ENCODE results near the gene RPL37.
"Not testable (repeated sequence)": the region's sequence is repeated elsewhere in the genome, so short reads cannot be mapped to it uniquely, and the experiment has no call there.

The RPL37 gene

GRCh38 chr5:40796487-40796889 is 38.5 kb downstream of the RPL37 start:
- no peak for DNase-seq

DNA sequence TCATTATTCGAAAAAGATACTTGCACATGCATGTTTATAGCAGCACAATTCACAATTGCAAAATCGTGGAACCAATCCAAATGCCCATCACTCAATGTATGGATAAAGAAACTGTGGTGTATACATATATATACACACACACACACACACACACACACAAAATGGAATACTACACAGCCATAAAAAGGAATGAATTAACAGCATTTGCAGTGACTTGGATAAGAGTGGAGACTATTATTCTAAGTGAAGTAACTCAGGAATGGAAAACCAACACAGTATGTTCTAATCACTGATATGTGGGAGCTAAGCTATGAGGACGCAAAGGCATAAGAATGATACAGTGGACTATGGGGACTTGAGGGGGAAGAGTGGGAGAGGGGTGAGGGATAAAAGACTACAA is 40.1 kb downstream of the RPL37 start:
- DNase-seq, result not testable (repeated sequence)

- not testable (repeated sequence) for DNase-seq
Measured at GRCh38 chr5:40794340-40794739, 40.7 kb downstream of the RPL37 start.

DNA sequence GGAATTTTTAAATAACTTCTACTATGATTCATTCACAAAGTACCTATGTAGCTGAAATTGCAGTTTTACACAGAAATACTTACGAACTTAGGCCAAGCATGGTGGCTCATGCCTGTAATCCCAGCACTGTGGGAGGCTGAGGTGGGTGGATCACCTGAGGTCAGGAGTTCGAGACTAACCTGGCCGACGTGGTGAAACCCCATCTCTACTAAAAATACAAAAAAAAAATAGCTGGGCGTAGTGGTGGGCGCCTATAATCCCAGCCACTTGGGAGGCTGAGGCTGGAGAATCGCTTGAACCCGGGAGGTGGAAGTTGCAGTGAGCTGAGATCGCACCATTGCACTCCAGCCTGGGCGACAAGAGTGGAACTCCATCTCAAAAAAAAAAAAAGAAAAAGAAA is 42.3 kb downstream of the RPL37 start:
- not testable (repeated sequence) for DNase-seq

- no peak for DNase-seq
Measured at GRCh38 chr5:40791715-40792139, 43.3 kb downstream of the RPL37 start.

GRCh38 chr5:40790947-40791593 is 44.0 kb downstream of the RPL37 start:
- no peak for DNase-seq

- not testable (repeated sequence) for DNase-seq
Measured at GRCh38 chr5:40788941-40789340, 46.1 kb downstream of the RPL37 start.

- DNase-seq, result no peak
Measured at GRCh38 chr5:40787986-40788385, 47.0 kb downstream of the RPL37 start.

DNA sequence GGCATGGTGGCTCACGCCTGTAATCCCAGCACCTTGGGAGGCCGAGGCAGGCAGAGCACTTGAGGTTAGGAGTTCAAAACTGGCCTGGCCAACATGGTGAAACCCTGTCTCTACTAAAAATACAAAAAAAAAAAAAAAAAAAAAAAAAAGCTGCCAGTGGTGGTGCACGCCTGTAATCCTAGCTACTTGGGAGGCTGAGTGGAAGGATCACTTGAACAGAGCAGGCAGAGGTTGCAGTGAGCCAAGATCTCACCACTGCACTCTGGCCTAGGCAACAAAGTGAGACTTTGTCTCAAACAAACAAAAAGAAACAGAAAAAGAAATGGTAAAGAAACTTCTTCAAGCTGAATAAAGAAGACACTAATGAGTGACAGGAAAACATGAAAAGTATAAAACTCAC is 48.4 kb downstream of the RPL37 start:
- not testable (repeated sequence) for DNase-seq

- DNase-seq, result no peak
Measured at GRCh38 chr5:40784916-40785315, 50.1 kb downstream of the RPL37 start.

GRCh38 chr5:40784027-40784653 is 50.9 kb downstream of the RPL37 start:
- DNase-seq, result no peak

GRCh38 chr5:40781843-40782409 is 53.1 kb downstream of the RPL37 start:
- no peak for DNase-seq

GRCh38 chr5:40780858-40781257 is 54.2 kb downstream of the RPL37 start:
- no peak for DNase-seq

DNA sequence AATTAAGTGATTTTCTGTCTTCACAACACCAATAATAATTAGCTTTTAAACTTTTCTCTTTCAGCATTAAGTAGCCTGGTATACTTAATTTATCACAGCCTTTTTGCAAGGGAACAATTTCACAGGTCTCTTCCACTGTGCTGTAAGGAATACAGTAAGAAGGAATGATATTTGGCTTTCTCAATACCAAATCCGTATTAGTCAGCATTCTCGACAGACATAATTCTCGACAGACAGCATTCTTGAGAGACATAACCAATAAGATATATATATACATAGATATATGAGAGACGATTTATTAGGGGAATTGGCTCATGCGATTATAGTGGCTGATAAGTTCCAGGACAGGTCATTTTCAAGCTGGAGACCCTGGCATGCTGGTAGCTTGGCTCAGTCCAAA is 54.8 kb downstream of the RPL37 start:
- DNase-seq, result no peak

- no peak for DNase-seq
Measured at GRCh38 chr5:40779561-40779960, 55.5 kb downstream of the RPL37 start.

DNA sequence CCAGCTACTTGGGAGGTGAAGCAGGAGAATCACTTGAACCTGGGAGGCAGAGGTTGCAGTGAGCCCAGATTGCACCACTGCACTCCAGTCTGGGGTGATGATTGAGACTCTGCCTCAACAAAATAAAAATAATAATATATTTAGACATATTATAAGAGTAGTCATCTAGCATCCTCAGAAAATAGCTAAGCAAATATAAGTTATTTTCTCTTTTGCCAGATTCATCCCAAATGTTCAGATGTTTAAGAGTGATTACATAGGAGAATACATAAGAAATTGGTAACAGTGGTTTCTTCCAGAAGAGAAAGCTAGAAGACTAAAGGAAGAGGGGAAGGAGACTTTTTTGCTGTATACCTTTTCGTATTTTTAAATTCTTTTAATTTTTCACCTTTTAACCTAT is 56.9 kb downstream of the RPL37 start:
- DNase-seq, result no peak

DNA sequence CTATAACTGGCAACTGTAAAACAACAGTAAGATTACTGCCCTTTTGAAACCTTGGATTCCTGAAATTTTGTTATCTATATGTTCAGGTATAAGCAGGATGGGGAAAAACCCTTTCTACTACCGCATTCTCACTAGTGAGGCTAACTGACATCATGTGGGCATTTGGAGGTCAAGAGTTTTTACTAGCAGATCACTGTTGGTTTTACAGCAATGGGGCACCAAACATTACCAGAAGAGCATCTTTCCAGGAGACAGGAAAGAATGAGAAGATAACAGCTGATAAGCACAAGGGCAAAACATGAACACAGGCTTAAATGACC is 58.4 kb downstream of the RPL37 start:
- DNase-seq, result no peak

DNA sequence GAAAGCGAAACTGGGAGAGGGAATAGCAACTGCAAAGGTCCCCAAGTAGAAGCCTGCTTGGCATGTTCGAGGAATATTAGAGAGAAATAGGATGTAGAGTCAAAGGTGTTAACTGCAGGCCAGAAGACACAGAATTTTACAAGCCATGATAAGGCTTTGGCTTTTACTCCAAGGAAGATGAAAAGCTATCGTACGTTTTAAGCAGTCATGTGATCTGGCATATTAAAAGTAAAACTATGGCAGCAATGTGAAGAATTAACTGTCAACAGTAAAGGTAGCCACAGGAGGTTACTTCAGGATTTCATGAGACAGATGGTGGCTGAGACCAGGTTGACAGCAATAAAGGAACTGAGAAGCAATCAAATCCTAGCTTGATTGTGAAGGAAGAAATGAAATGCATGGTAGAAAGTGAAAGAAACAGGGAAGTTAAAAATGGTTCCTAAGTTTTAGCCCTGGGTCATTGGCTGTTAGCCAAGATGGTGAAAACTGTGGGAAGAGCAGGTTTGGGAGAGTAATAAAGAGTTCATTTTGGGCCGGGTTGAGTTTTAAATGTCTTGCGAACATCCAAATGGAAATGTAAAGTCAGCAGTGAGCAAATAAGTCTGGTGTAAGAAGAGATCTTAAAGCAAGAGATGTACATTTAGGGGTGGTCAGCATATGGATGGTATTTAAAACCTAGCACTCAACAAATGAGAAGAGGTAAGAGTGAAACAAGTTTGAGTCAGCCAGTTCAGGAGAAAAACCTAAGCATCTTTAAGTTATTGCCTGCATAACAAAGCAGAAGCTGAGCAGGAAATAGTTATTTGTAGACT is 59.0 kb downstream of the RPL37 start:
- no peak for DNase-seq
